IMR-90 (cell line): ENCODE results near the gene IFNE. TPM values are rescaled to one million over a fixed set of nuclear protein-coding genes. Genes with fewer than 3 reads are reported as not detected.

Source experiments
- ATAC-seq: fragments of 200-7000 bp; cut with Tn5 transposase; 2 replicates; pipeline ENCODE4 v1.9.1; 2020; ENCODE audit warnings: low read depth, mild to moderate bottlenecking, moderate library complexity
- BruUV-seq: library from RNA; stranded (reverse); fragments of 400-500 nt; replicated peaks from 2 replicates; lab custom pipeline; 2021; lab: Mats Ljungman, UMichigan
- CTCF ChIA-PET: fragments of 300-600 bp; formaldehyde crosslinking; extraction: SDS; loops from one replicate; lab custom pipeline; 2021; ENCODE audit warnings: antibody characterized with exemption; lab: Yijun Ruan, JAX
- POLR2A ChIA-PET: fragments of 300-600 bp; sonication (Branson Sonifier 250); formaldehyde crosslinking; loops from one replicate; lab custom pipeline; 2022; ENCODE audit warnings: antibody characterized with exemption; ENCODE audit not compliant: unreplicated experiment; lab: Charles Lee
- DNase-seq: peaks from one replicate; pipeline ENCODE4 v3.0.0; 2013
- H2AFZ ChIP-seq: replicated peaks from 2 replicates; pipeline ENCODE3; 2013; ENCODE audit warnings: low read length, mild to moderate bottlenecking; ENCODE audit not compliant: poor library complexity
- H2AK5ac ChIP-seq: 2 replicates; pipeline ENCODE4 v1.6.1; 2013; ENCODE audit warnings: low read depth, low read length, inconsistent platforms
- H2AK9ac ChIP-seq: replicated peaks from 2 replicates; pipeline ENCODE3; 2013; ENCODE audit warnings: mild to moderate bottlenecking, low read depth, low read length, moderate library complexity; ENCODE audit not compliant: poor library complexity
- H2BK120ac ChIP-seq: 2 replicates; pipeline ENCODE4 v1.6.1; 2013; ENCODE audit warnings: low read depth, low read length, inconsistent platforms
- H2BK15ac ChIP-seq: 3 replicates; pipeline ENCODE4 v1.6.1; 2013; ENCODE audit warnings: low read depth, low read length, inconsistent platforms
- H2BK20ac ChIP-seq: 2 replicates; pipeline ENCODE4 v1.6.1; 2013; ENCODE audit warnings: low read depth, mild to moderate bottlenecking, inconsistent platforms, low read length, moderate library complexity
- H2BK5ac ChIP-seq: 2 replicates; pipeline ENCODE4 v1.6.1; 2013; ENCODE audit warnings: mild to moderate bottlenecking, low read depth, low read length, inconsistent platforms; ENCODE audit not compliant: poor library complexity, severe bottlenecking
- H3K14ac ChIP-seq: replicated peaks from 2 replicates; pipeline ENCODE4 v1.6.1; 2013; ENCODE audit warnings: low read depth, low read length, inconsistent platforms
- H3K18ac ChIP-seq: 2 replicates; pipeline ENCODE4 v1.6.1; 2013; ENCODE audit warnings: low read depth, low read length, control low read depth
- H3K23ac ChIP-seq: 2 replicates; pipeline ENCODE4 v1.6.1; 2013; ENCODE audit warnings: low read depth, low read length, inconsistent platforms
- H3K27ac ChIP-seq: 2 replicates; pipeline ENCODE4 v1.5.1; 2013; ENCODE audit warnings: mild to moderate bottlenecking, control low read depth, low read length; ENCODE audit not compliant: insufficient read depth
- H3K27me3 ChIP-seq: 2 replicates; pipeline ENCODE4 v1.6.1; 2013; ENCODE audit warnings: low read length; ENCODE audit not compliant: control insufficient read depth, insufficient read depth
- H3K36me3 ChIP-seq: 2 replicates; pipeline ENCODE4 v1.6.1; 2013; ENCODE audit warnings: low read length, mixed read lengths; ENCODE audit not compliant: control insufficient read depth, insufficient read depth
- H3K4ac ChIP-seq: 2 replicates; pipeline ENCODE4 v1.6.1; 2013; ENCODE audit warnings: low read depth, low read length, inconsistent platforms
- H3K4me1 ChIP-seq: 2 replicates; pipeline ENCODE4 v1.6.1; 2013; ENCODE audit warnings: low read length, mixed read lengths; ENCODE audit not compliant: control insufficient read depth, insufficient read depth
- H3K4me2 ChIP-seq: 2 replicates; pipeline ENCODE4 v1.6.1; 2013; ENCODE audit warnings: low read depth, mild to moderate bottlenecking, control low read depth, low read length, moderate library complexity
- H3K4me3 ChIP-seq: 2 replicates; pipeline ENCODE4 v1.5.1; 2013; ENCODE audit warnings: low read depth, mild to moderate bottlenecking, control low read depth, low read length, moderate library complexity; ENCODE audit not compliant: insufficient read depth
- H3K56ac ChIP-seq: 2 replicates; pipeline ENCODE4 v1.6.1; 2013; ENCODE audit warnings: low read length, inconsistent platforms; ENCODE audit not compliant: insufficient read depth; ENCODE audit errors: extremely low read depth
- H3K79me1 ChIP-seq, 2 experiments: 2 replicates each; pipeline ENCODE4 v1.6.1; 2013; ENCODE audit warnings: low read length in 2 of 2, inconsistent platforms in 1 of 2, low read depth in 1 of 2
- H3K9ac ChIP-seq: 2 replicates; pipeline ENCODE4 v1.6.1; 2013; ENCODE audit warnings: low read depth, low read length, control low read depth
- H3K9me1 ChIP-seq: 2 replicates; pipeline ENCODE4 v1.6.1; 2013; ENCODE audit warnings: low read length, inconsistent platforms; ENCODE audit not compliant: insufficient read depth
- H3K9me3 ChIP-seq: 2 replicates; pipeline ENCODE4 v1.6.1; 2013; ENCODE audit warnings: low read length; ENCODE audit not compliant: control insufficient read depth, insufficient read depth
- H4K20me1 ChIP-seq: 2 replicates; pipeline ENCODE4 v1.6.1; 2013; ENCODE audit warnings: low read length, inconsistent platforms; ENCODE audit not compliant: insufficient read depth
- H4K5ac ChIP-seq: 2 replicates; pipeline ENCODE4 v1.6.1; 2013; ENCODE audit warnings: mild to moderate bottlenecking, low read depth, low read length, control low read depth
- H4K8ac ChIP-seq, 2 experiments: 2 replicates each; pipeline ENCODE4 v1.6.1; 2013; ENCODE audit warnings: low read depth in 2 of 2, low read length in 2 of 2, control low read depth in 1 of 2, inconsistent platforms in 1 of 2
- H4K91ac ChIP-seq: 2 replicates; pipeline ENCODE4 v1.6.1; 2013; ENCODE audit warnings: low read depth, low read length, inconsistent platforms; ENCODE audit not compliant: insufficient read depth
- CEBPB ChIP-seq: IDR thresholded peaks from 2 replicates; pipeline ENCODE4 v1.6.1; 2012; ENCODE audit warnings: low read depth, low read length, improper control_type of control experiment
- FOS ChIP-seq: fragments of 150-350 bp; IDR thresholded peaks from 2 replicates; pipeline ENCODE4 v1.6.1; 2016; ENCODE audit warnings: low read depth, low read length
- WGBS, 2 experiments: methylation state at CpG; one replicate each; pipeline versions ENCODE4 v1.1.5 to v1.1.7; 2013; ENCODE audit warnings: missing lambda C conversion rate in 2 of 2; ENCODE audit not compliant: insufficient read length in 1 of 2; ENCODE audit errors: extremely low coverage in 2 of 2; 5-methylcytosine and 5-hydroxymethylcytosine counted together
- dilution Hi-C: fragments of 300-500 bp; cut with HindIII; formaldehyde crosslinking; loops from one replicate; pipeline ENCODE4 v1.14.3; 2018; ENCODE audit warnings: low sequenced_read_pairs; ENCODE audit not compliant: unreplicated experiment
- in situ Hi-C: fragments of 300-500 bp; cut with MboI; formaldehyde crosslinking; loops from 3 replicates; pipeline ENCODE4 v1.14.3; 2019; ENCODE audit warnings: low sequenced_read_pairs, inconsistent platforms, mixed read lengths
- intact Hi-C: fragments of 100-400 bp; cut with micrococcal nuclease; formaldehyde crosslinking; loops from 2 replicates; pipeline ENCODE4 v1.10.0; 2022
- polyA plus RNA-seq, 3 experiments: library from polyadenylated mRNA; depleted of rRNA; stranded (reverse); fragments of >200 nt; gene quantifications; 2 replicates each; pipeline ENCODE4 v1.2.3, GENCODE V29; 2012; ENCODE audit warnings: low replicate concordance in 1 of 3
- total RNA-seq: library from RNA; depleted of rRNA; stranded (reverse); fragments of >200 nt; gene quantifications from 2 replicates; pipeline ENCODE4 v1.2.3, GENCODE V29; 2012

Gene IFNE
- total and polyA plus RNA-seq, 2 of the 4 experiments (the other 2 are of a cell fraction): 1.4 to 1.8 TPM

DNA sequence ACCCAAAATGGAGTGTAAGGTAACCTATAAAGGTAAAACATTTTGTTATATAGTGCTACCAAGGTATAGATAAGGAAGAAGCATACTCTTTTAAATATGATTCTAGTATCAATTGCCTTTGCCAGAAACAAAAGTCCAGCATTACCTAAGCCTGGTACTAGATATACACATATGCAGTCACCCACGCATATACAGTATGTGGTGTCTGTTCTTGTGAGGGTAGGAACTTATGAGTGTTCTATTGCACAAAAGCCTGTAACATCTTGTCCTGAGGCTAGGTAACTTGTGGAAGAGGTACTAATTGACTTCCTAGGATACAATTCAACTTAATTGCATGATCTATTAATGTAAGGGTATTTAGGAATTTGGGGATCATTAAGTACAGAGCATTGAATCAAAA lies 31.3 kb upstream of the IFNE start:
- no peak overlapping the region for H2BK120ac ChIP-seq
- no peak overlapping the region for H3K14ac ChIP-seq
- peaks cover 4% of the 10 kb centered on the region for H3K9me1 ChIP-seq
- dilution Hi-C loops: no loop called here
- H2AFZ ChIP-seq: no peak overlapping the region
- DNase-seq: peak; percentile 46
- H3K9me3 ChIP-seq: no peaks in the 10 kb centered on the region
- H3K4me3 ChIP-seq: no peak overlapping the region
- no peaks in the 10 kb centered on the region for H3K27me3 ChIP-seq
- H3K56ac ChIP-seq: no peak overlapping the region
- in situ Hi-C loops: no loop called here
- H2AK9ac ChIP-seq: no peak overlapping the region
- no peak overlapping the region for H2BK15ac ChIP-seq
- intact Hi-C loops: no loop called here
- H2BK5ac ChIP-seq: no peak overlapping the region
- no peak overlapping the region for H2AK5ac ChIP-seq
- TF ChIP-seq CEBPB (0 out of 2 replicates have a peak, but pooled peaks have one; percentile 26), FOS (no peak)
- no peak overlapping the region for H3K9ac ChIP-seq
- no peak overlapping the region for H4K5ac ChIP-seq
- no peak overlapping the region for H2BK20ac ChIP-seq
- H4K8ac ChIP-seq: no peak overlapping the region; a peak in 1 of 4 replicates
- H3K27ac ChIP-seq: no peak overlapping the region
- WGBS, 2 experiments: no CpG with 5 or more reads among the region's 1 CpG
- no peak overlapping the region for H4K91ac ChIP-seq
- ATAC-seq: no peak
- CTCF ChIA-PET: no interaction called here
- H3K23ac ChIP-seq: no peak overlapping the region
- no peak overlapping the region for H3K18ac ChIP-seq
- H4K20me1 ChIP-seq: no peaks in the 10 kb centered on the region
- H3K36me3 ChIP-seq: peaks cover 5% of the 10 kb centered on the region; the same call in 1 of the 2 replicates
- H3K4ac ChIP-seq: no peak overlapping the region
- POLR2A ChIA-PET: no interaction called here
- H3K79me1 ChIP-seq: peaks cover 24 to 48% of the 10 kb centered on the region in 2 experiments
- BruUV-seq: no TSS peak
- peaks cover 3% of the 10 kb centered on the region; the same call in 1 of the 2 replicates for H3K4me1 ChIP-seq
- H3K4me2 ChIP-seq: no peak overlapping the region
